Thyroid gland (tissue), 4 donors: Measurements from ENCODE around the gene SEC14L3. TPM values are rescaled to one million over a fixed set of nuclear protein-coding genes. Genes with fewer than 3 reads are reported as not detected.

Experiments used
- DNase-seq, 2 donors: peaks; one replicate each; pipeline ENCODE4 v3.0.0-alpha.2; 2019
- H3K27ac ChIP-seq, 3 donors: fragments of 200-600 bp; sonication (generic); 1 replicate in 2 of 3; 2 replicates in 1 of 3; pipeline ENCODE4 v1.5.1; 2016 to 2019; ENCODE audit warnings: mild to moderate bottlenecking in 1 of 3, moderate library complexity in 1 of 3
- H3K27me3 ChIP-seq: fragments of 200-600 bp; sonication (generic); one replicate; pipeline ENCODE4 v1.5.1; 2019
- H3K36me3 ChIP-seq, 2 donors: fragments of 200-600 bp; sonication (generic); one replicate each; pipeline ENCODE4 v1.5.1; 2016 to 2019
- H3K4me1 ChIP-seq, 2 donors: fragments of 200-600 bp; sonication (generic); one replicate each; pipeline ENCODE4 v1.5.1; 2017 to 2019
- H3K4me3 ChIP-seq, 3 donors: fragments of 200-600 bp; sonication (generic); replicated peaks in 1 of 3; 1 replicate in 2 of 3; 2 replicates in 1 of 3; pipeline ENCODE4 v1.5.1; 2016; ENCODE audit warnings: mild to moderate bottlenecking in 1 of 3
- H3K9me3 ChIP-seq: fragments of 200-600 bp; sonication (generic); one replicate; pipeline ENCODE4 v1.5.1; 2017
- CTCF ChIP-seq, 6 experiments: fragments of 200-600 bp in 3 of 6; fragments of 450-650 bp in 3 of 6; sonication (generic) in 3 of 6; IDR thresholded peaks; one replicate each; pipeline ENCODE4 v1.5.1; 2016 to 2019; ENCODE audit warnings: antibody characterized with exemption in 6 of 6, mild to moderate bottlenecking in 2 of 6, inconsistent platforms in 1 of 6, moderate library complexity in 1 of 6
- POLR2A ChIP-seq, 2 donors: fragments of 450-650 bp; IDR thresholded peaks; one replicate each; pipeline ENCODE4 v1.6.1; 2017; ENCODE audit warnings: antibody characterized with exemption in 2 of 2, mild to moderate bottlenecking in 2 of 2, moderate library complexity in 1 of 2
- WGBS, 2 donors: methylation state at CpG; one replicate each; pipeline ENCODE4 v1.1.5; 2017; 5-methylcytosine and 5-hydroxymethylcytosine counted together
- intact Hi-C: fragments of 100-400 bp; cut with DNase I; formaldehyde crosslinking; loops from one replicate; pipeline ENCODE4 v1.15.1; 2023
- total RNA-seq, 4 donors: library from RNA; depleted of rRNA; stranded (reverse); fragments of >200 nt; gene quantifications; one replicate each; pipeline ENCODE4 v1.2.3, GENCODE V29; 2016

The SEC14L3 gene
- total RNA-seq, 4 donors from 2014 or later, result 1.5 TPM; not detected in 3

DNA sequence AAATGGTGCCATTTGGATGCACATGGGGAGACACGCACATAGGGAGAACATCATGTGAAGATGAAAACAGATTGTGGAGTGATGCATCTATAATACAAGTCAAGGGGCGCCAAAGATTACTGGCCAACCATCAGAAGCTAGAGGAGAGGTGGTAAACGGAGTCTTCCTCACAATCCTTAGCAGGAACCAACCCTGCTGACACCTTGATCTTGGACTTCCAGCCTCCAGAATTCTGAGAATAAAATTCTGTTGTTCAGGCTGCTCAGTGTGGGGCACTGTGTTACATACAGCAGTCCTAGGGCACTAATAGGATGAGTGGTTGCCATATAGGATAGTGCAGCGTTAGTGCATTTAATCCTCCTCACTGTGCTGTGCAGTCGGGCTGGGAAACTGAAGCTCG, 41.6 kb upstream of the SEC14L3 start:
- no peak for TF ChIP-seq CTCF (IDR thresholded peaks at IDR 0.05)
- no peak for TF ChIP-seq POLR2A (IDR thresholded peaks at IDR 0.05)
- 89 to 96% methylated on average over 6 of the region's 6 CpGs for WGBS, 2 donors
- intact Hi-C loops, result no loop called here
- Histone ChIP-seq H3K9me3 (no peaks in the 10 kb centered on the region), H3K27ac (no peak overlapping the region), H3K4me1 (no peaks in the 10 kb centered on the region), H3K4me3 (no peak overlapping the region), H3K27me3 (no peaks in the 10 kb centered on the region), H3K36me3 (no peaks in the 10 kb centered on the region)
- no peak for DNase-seq

DNA sequence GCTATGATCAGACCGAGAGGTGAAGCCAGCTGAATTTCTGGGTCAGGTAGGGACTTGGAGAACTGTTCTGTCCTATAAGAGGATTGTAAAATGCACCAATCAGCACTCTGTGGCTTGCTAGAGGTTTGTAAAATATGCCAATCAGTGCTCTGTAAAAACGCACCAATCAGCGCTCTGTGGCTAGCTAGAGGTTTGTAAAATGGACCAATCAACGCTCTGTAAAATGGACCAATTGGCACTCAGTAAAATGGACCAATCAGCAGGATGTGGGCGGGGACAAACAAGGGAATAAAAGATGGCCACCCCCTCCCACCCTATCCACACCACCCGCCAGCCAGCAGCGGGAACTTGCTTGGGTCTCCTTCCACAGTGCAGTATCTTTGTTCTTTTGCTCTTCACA, 40.1 kb upstream of the SEC14L3 start:
- no peak for TF ChIP-seq CTCF (IDR thresholded peaks at IDR 0.05)
- TF ChIP-seq POLR2A (IDR thresholded peaks at IDR 0.05), result no peak
- WGBS, 2 donors, result 87 to 96% methylated on average over 7 of the region's 7 CpGs
- no peak for DNase-seq
- Histone ChIP-seq H3K4me1 (no peaks in the 10 kb centered on the region), H3K9me3 (no peaks in the 10 kb centered on the region), H3K36me3 (no peaks in the 10 kb centered on the region), H3K27me3 (no peaks in the 10 kb centered on the region), H3K4me3 (no peak overlapping the region), H3K27ac (no peak overlapping the region)
- intact Hi-C loops, result no loop called here

- 76 to 81% methylated on average over 9 of the region's 9 CpGs for WGBS, 2 donors
- Histone ChIP-seq H3K27ac (no peak overlapping the region), H3K27me3 (no peaks in the 10 kb centered on the region), H3K4me3 (no peak overlapping the region), H3K4me1 (no peaks in the 10 kb centered on the region), H3K9me3 (no peaks in the 10 kb centered on the region), H3K36me3 (no peaks in the 10 kb centered on the region)
- intact Hi-C loops, result no loop called here
- DNase-seq, result no peak
- TF ChIP-seq CTCF (IDR thresholded peaks at IDR 0.05) (no peak), POLR2A (IDR thresholded peaks at IDR 0.05) (no peak)
Observed at GRCh38 chr22:30511109-30511508, 39.3 kb upstream of the SEC14L3 start.

- TF ChIP-seq CTCF (IDR thresholded peaks at IDR 0.05), result no peak
- TF ChIP-seq POLR2A (IDR thresholded peaks at IDR 0.05), result no peak
- intact Hi-C loops, result no loop called here
- WGBS, 2 donors, result 79 to 81% methylated on average over 5 of the region's 5 CpGs
- DNase-seq, result no peak
- H3K9me3 ChIP-seq, result no peaks in the 10 kb centered on the region
- H3K36me3 ChIP-seq, result no peaks in the 10 kb centered on the region
- no peak overlapping the region for H3K27ac ChIP-seq
- H3K4me3 ChIP-seq, result no peak overlapping the region
- H3K27me3 ChIP-seq, result no peaks in the 10 kb centered on the region
- H3K4me1 ChIP-seq, result peaks cover 0 to 4% of the 10 kb centered on the region in 2 donors
Observed at GRCh38 chr22:30508216-30508615, 36.4 kb upstream of the SEC14L3 start.

DNA sequence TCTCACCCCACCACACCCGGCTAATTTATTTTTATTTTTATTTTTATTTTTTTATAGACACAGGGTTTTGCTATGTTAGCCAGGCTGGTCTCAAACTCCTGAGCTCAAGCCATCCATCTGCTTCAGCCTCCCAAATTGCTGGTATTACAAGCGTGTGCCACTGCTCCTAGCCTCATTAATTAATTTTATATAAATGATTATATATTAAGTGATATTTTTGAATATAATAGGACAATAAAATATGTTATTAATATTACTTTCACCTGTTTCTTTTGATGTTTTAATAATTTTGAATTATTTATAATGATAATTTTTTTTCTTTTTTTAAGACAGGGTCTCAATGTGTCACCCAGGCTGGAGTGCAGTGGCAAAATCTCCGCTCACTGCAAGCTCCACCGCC, 35.9 kb upstream of the SEC14L3 start:
- no peaks in the 10 kb centered on the region for H3K27me3 ChIP-seq

More for the DNA sequence above, 35.9 kb upstream of the SEC14L3 start:
- Histone ChIP-seq H3K9me3 (no peaks in the 10 kb centered on the region), H3K4me3 (no peak overlapping the region), H3K36me3 (no peaks in the 10 kb centered on the region), H3K27ac (no peak overlapping the region), H3K4me1 (peaks cover 0 to 4% of the 10 kb centered on the region in 2 donors)
- DNase-seq, result no peak
- 91% methylated on average over 4 of the region's 4 CpGs for WGBS, 2 donors
- intact Hi-C loops, result no loop called here
- no peak for TF ChIP-seq CTCF (IDR thresholded peaks at IDR 0.05)
- no peak for TF ChIP-seq POLR2A (IDR thresholded peaks at IDR 0.05)
